NCI-H2196 (cell line): ENCODE results near the gene GULP1.

ENCODE experiments used
- DNase-seq: peaks from one replicate; lab custom pipeline; 2025; ENCODE audit not compliant: unreplicated experiment; lab: John Stamatoyannopoulos, UW

GULP1 gene

GRCh38 chr2:188365058-188365641, 73.5 kb downstream of the GULP1 start:
- no peak for DNase-seq

- DNase-seq: no peak
Observed at GRCh38 chr2:188367164-188367563, 75.5 kb downstream of the GULP1 start.

DNA sequence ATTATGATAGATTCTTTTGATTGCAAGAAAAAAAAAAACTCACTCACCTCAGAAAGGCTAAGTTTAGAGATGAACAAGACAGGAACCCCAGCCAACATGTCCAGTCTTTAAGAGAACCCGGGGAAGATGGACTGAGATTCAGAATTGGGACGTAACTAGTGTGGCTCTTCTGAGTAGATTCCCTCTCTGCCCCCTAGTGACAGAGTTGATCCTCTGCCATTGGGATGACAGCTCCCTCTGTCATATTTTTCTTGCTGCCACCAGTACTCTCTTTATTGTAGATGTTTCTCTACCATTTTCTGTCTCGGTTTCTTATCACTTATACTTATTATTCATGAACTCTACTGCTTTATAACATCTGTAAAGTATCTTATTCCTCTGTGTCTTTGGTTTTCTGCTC, 77.7 kb downstream of the GULP1 start:
- no peak for DNase-seq

- DNase-seq: no peak
Observed at GRCh38 chr2:188378371-188378950, 86.8 kb downstream of the GULP1 start.

DNA sequence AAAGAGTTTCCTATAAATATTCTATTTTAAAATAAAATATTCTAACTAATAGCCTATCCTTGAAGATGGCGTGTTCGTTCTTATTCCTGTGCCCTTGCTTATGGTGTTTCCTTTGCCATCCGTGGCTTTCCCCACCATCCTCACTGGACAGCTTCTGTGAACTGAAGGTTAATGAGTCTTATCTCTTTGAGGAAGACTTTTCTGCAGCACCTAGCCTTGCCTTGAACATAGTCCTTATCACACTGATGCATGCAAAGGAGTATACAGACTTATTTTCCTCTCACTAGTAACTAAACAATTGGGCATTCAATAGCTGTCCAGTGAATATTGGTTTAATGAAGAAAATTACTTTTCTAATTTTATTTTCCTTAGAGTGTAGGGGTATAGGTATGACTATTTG, 88.1 kb downstream of the GULP1 start:
- no peak for DNase-seq

- no peak for DNase-seq
Observed at GRCh38 chr2:188380280-188380679, 88.6 kb downstream of the GULP1 start.

- DNase-seq: no peak
Observed at GRCh38 chr2:188381614-188382013, 89.9 kb downstream of the GULP1 start.

GRCh38 chr2:188382107-188382506, 90.4 kb downstream of the GULP1 start:
- DNase-seq: no peak

GRCh38 chr2:188383158-188383557, 91.5 kb downstream of the GULP1 start:
- no peak for DNase-seq

GRCh38 chr2:188385857-188386256, 94.2 kb downstream of the GULP1 start:
- no peak for DNase-seq

DNA sequence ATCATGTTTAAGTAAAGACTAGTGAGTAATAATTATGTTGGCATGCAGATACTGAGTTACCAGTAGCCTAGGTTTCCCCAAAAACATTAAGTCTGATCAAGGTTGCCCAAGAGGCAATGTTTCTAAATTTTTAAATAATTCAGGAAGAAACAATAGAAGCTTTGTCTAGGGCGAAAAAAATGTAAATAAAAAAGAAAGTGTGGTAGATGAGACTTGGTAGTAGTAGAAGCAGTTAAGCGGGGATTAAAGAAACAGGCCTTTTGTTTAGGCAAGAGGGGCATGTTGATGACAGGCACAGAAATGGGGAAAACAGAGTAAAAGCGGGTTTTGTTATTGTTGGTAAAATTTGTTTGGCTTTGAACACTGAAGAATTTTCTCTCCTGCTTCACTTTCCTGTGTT, 97.2 kb downstream of the GULP1 start:
- no peak for DNase-seq

DNA sequence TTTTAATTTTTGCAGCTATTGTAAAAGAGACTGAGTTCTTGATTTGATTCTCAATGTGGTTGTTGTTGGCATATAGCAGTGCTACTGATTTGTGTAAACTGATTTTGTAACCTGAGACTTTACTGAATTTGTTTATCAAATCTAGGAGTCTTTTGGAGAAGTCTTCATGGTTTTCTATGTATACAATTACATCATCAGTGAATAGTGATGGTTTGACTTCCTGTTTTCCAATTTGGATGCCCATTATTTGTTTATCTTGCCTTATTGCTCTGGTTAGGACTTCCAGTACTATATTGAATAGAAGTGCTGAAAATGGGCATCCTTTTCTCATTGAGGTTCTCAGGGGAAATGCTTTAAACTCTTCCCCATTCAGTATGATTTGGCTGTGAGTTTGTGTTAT, 99.7 kb downstream of the GULP1 start:
- no peak for DNase-seq

GRCh38 chr2:188394931-188395472, 103.3 kb downstream of the GULP1 start:
- DNase-seq: no peak

GRCh38 chr2:188395903-188396689, 104.4 kb downstream of the GULP1 start:
- no peak for DNase-seq

DNA sequence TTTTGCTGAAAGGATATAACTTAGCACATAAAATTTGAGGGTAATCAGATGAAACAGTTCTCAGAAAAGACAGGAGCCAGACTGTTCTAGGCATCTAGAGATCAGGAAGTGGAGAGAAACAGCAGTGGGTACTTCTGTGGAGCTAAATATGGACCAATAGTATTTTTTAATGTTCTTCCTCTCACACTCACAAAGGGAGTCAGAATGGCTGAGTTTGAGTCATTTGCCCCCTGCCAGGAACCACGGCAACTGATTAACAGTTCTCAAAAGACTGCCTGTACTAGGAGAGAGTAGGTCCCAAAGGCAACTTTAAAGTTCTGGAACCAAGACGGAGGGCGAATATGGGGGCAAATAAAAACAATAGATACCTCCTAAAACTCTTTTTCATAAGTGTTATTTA, 107.5 kb downstream of the GULP1 start:
- no peak for DNase-seq

DNA sequence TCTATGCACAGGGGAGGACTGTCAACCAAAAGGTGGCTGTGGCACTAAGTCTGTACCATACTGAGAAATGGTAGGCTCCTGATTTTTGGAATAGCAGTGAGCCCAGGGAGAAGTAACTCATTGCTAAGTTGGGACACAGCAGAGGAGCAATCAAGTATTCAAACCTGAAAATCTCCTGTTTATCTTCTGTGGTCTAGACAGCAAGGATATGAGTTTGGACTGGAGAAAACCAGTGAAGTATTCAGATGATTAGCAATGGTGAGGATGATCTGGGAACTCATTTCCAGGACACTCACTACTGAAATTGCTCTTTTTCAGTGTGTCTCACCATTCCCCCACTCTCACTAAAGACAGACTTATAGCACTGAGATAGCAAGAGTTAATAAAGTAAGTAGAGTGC, 112.0 kb downstream of the GULP1 start:
- DNase-seq: no peak

DNA sequence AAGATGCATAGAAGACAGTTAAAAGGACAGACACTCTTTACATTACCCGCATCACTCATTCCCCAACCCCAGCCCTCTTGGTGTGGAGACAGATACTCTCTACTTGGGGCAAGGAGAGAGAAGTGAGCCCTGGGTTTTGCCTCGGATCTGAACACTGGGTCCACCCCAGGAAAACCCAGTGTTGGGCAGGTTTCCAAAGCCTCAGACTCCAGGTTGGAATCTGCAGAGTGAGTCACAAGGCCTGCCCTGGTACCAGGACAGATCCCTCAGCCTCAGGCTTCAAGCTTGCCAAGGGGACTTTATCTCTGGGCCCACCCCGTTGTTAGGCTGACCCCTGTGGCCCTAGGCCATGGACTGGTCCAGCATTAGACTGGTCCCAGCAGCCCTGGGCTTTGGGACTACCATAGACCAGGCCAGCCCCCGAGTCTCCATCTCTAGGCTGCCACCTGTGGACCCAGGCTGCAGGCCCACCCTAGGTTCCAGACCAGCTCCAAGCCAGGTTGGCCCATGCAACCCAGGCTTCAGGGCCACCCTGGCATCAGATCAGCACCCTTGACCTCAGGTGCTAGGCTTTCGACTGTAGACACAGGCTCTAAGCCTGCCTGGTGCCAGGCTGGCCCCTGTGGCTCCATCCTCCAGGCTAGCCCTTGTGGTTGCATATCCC, 112.8 kb downstream of the GULP1 start:
- DNase-seq: no peak

DNA sequence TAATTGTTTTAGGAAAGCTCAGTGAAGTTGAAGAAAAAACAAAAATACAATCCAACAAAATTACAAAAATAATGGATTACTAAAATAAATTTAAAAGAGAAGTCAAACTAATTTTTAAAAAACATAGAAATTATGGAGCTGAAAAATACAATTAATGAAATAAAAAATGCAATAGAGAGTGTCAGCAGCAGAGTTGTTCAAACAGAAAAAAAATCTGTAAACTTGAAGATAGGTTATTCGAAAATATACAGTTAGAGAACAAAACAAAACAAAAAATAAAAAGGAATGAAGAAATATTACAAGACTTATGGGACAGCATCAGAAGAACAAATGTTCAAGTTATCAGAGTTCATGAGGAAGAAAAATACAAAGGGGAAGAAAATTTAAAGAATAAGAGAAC, 114.7 kb downstream of the GULP1 start:
- DNase-seq: no peak

DNA sequence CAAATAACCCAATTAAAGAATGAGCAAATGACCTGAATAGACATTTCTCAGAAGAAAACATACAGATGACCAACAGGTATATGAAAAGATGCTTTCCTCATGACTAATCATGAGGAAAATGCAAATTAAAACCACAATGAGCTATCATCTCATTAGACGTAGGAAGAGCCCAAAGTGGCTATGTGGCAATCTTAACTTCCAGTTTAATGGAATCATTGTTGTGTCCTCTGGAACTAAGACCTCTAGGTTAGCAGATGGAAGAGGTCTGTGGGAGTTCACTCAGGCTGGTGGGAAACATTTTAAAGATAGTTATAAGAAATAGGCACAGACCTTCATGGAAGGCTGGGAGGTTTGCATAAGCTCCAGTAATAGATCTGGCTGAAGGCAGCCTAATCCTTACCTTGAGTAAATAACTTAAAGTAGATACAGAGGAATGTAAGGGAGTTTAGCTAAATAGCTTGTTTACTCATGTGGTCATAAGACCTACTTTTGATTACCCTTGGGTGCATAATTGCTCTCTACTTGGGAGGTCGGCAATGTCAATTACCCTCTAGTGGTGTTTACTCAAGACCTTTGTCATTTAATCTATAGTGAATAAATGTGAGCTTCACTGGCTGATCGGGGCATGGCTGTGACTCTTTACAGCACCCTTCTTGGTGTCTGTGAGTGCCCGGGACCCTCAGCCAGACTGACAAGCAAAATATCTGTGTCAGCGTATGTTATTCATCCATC, 119.0 kb downstream of the GULP1 start:
- DNase-seq: no peak

DNA sequence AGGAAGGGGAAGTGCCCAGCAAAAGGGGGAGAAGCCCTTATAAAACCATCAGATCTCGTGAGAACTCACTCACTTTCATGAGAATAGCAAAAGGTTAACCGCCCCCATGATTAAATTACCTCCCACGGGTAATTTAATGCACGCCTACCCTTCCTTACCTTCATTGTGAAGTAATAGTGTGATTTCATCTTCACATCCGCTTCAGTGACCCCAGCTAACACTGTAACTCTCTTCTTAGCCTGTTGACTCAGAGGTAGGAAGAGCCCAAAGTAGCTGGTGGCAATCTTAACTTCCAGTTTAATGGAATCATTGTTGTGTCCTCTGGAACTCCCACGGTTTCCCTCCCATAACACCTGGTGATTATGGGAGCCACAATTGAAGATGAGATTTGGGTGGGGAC, 120.5 kb downstream of the GULP1 start:
- DNase-seq: no peak

GRCh38 chr2:188414411-188414810, 122.7 kb downstream of the GULP1 start:
- no peak for DNase-seq
